AG09309 (cell line): Measurements from ENCODE around the gene GNAQ.

Experiments used
- DNase-seq: peaks from one replicate; pipeline ENCODE4 v3.0.0-alpha.2; 2010; ENCODE audit warnings: low read depth
- H3K4me3 ChIP-seq: 2 replicates; pipeline ENCODE4 v1.5.1; 2011; ENCODE audit warnings: mild to moderate bottlenecking, low read depth, low read length, moderate library complexity; ENCODE audit not compliant: control insufficient read depth
- TF ChIP-seq, protein P1 (sequence below): IDR thresholded peaks from 2 replicates; pipeline ENCODE4 v1.5.1; 2011; ENCODE audit warnings: mild to moderate bottlenecking, low read depth, low read length, inconsistent platforms; ENCODE audit not compliant: insufficient read depth, control insufficient read depth; ENCODE audit errors: missing control alignments

The GNAQ gene

DNA sequence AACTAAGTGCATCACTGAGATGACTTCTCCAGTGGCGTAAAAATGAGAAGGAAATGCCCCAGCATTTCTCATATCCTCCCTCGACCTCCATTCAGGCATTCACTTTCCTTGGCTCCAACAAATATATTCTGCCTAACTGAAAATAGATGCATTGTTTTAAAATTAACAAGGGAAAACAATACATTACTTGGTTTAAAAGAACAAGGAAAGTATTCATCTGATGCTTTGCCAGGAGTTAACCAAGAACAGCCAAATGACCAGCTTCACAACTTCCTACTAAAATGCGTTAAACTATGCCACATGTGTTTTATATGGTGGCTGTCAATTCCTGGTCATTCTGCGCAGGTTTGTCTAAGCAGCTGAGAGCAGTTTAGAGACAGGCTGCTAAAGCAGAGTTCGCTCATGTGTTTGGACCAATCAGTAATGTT is 121.4 kb downstream of the GNAQ start:
- no peak for DNase-seq
- no peak overlapping the region for H3K4me3 ChIP-seq
- TF ChIP-seq, protein P1, sequence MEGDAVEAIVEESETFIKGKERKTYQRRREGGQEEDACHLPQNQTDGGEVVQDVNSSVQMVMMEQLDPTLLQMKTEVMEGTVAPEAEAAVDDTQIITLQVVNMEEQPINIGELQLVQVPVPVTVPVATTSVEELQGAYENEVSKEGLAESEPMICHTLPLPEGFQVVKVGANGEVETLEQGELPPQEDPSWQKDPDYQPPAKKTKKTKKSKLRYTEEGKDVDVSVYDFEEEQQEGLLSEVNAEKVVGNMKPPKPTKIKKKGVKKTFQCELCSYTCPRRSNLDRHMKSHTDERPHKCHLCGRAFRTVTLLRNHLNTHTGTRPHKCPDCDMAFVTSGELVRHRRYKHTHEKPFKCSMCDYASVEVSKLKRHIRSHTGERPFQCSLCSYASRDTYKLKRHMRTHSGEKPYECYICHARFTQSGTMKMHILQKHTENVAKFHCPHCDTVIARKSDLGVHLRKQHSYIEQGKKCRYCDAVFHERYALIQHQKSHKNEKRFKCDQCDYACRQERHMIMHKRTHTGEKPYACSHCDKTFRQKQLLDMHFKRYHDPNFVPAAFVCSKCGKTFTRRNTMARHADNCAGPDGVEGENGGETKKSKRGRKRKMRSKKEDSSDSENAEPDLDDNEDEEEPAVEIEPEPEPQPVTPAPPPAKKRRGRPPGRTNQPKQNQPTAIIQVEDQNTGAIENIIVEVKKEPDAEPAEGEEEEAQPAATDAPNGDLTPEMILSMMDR, result no peak

DNA sequence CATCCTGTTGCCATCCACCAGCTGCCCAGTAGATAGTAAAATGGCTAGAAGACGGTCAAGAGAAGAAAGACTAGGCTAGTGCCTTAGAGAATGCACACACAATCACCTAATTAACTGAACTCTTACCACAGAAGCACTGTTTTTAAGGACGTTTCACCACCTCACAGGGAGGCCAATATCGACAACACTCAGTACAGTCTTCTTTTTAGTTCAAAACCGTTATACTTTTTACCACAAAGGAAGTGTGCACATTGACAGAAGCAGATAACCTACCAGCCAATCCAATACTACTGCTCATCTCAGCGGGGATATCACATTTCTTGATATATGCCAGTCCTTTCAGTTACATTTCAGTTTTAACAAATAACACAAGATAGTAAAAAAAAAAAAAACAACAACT is 122.3 kb downstream of the GNAQ start:
- TF ChIP-seq, protein P1, result no peak
- H3K4me3 ChIP-seq, result no peak overlapping the region
- DNase-seq, result no peak

DNA sequence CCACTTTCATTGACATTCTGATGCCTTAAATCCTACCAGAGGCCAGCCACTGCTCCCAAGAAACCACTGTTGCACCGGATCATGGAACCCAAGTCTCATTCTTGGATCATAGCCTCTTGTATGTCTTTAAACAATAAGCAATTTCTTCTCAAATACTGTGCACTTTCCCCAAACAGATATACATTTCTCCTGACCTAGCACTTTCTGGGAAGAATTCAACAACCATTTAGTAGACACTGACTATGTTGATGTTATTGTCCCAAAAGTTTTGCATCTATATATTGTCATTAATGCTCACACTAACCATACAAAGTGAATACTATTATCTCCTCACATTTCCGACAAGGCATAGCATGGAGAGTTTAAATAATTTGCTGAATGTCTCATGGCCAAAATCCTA is 123.3 kb downstream of the GNAQ start:
- H3K4me3 ChIP-seq, result no peak overlapping the region
- no peak for DNase-seq
- TF ChIP-seq, protein P1, result no peak

DNA sequence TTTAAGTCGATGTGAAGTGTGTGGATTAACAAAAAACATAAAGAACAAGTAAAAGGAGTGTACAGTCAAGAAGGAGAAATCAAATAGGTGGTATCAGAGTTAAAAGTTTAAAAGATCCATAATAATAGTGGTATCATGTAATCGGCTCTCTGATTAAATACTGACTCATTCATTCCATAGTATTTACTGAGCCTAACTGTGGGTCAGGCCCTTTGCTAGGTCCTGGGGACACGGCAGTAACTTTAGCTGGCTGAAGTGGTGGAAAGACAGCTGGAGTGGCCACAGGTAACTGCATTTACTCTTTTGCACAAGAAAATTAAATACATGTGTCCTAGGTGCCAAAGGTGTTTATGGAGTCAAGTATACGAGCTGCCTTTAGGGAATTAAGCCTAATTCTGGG is 124.0 kb downstream of the GNAQ start:
- TF ChIP-seq, protein P1, result no peak
- DNase-seq, result no peak
- no peak overlapping the region for H3K4me3 ChIP-seq

DNA sequence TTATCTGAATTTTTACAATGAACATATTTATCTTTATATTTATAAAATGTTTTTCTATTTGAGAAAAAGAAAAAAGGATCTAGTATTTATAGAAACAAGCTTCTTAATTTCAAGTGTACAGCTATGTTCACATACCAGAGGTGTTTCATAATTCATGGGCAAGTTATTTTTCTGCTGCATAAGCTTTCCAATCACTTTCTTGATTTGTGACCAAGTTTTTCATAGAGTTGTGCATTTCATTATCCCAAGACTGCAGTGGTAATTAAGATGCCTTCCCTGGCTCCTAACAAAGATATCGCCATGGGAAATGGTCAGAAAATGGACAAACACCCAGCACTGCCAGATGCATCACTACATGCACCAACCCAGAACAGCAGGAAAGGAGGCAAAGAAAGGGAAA is 124.6 kb downstream of the GNAQ start:
- no peak for DNase-seq
- no peak overlapping the region for H3K4me3 ChIP-seq
- TF ChIP-seq, protein P1, result no peak

DNA sequence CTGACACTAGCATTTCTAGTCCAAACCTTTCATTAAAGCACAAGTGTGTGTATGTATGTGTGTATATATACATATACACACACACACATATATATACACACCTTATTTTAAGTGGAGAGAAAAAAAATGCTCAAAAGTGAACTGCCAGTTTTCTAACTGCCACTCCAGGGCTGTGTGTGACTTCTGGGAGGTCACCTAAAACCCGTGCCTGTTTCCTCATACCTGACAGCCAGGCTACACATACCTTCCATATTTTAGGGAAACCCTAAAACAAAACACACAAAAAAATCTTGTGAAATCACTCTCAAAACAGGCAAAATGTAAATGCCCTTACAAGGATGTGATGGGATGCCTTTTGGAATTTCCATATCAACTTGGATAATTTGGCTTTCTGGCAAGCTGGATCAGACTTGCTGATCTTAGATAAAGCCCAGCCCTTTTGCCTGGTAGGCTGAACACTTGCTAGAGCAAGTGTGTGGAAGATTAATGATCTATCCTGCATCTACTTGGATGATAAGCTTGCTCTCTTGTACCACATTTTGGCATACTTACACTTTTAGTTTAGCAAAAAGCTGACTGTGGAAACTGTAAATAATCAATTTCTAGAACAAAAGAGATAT is 127.8 kb downstream of the GNAQ start:
- no peak for DNase-seq
- TF ChIP-seq, protein P1, result no peak
- no peak overlapping the region for H3K4me3 ChIP-seq
